Measurements from ENCODE around the gene IL26. TPM values are rescaled to one million over a fixed set of nuclear protein-coding genes. Genes with fewer than 3 reads are reported as not detected.

Gene IL26
- polyA plus RNA-seq, 1 donor (not counting 4 experiments of a cell fraction or from before 2014, with no cell fraction given): not detected

GRCh38 chr12:68162374-68162773, 63.2 kb downstream of the IL26 start:
- H3K4me2 ChIP-seq (ENCODE audit: control insufficient read depth, extremely low read depth, insufficient read depth, low read depth, low read length): peak overlapping the region; percentile 43
- H3K79me2 ChIP-seq (ENCODE audit: control insufficient read depth, insufficient read depth, low read length): no peaks in the 10 kb centered on the region
- H3K36me3 ChIP-seq (ENCODE audit: control insufficient read depth in 2 of 2, extremely low read depth in 1 of 2, insufficient read depth in 2 of 2, low read length in 2 of 2): no peaks in the 10 kb centered on the region
- DNase-seq (ENCODE audit: low read depth, low spot score) (peak; percentile 35), FAIRE-seq (peak; percentile 75)
- no peak overlapping the region for H3K4me3 ChIP-seq (ENCODE audit: control insufficient read depth in 2 of 3, extremely low read depth in 1 of 3, insufficient read depth in 2 of 3, low read depth in 1 of 3, low read length in 3 of 3)
- no peak for TF ChIP-seq EZH2 (IDR thresholded peaks at IDR 0.05; ENCODE audit: low read length)
- no peak for TF ChIP-seq CTCF (optimal IDR thresholded peaks at IDR 0.05 in 1 of 3, IDR thresholded peaks at IDR 0.05 in 1 of 3, conservative IDR thresholded peaks at IDR 0.05 in 1 of 3; ENCODE audit: extremely low read depth in 1 of 3, insufficient read depth in 2 of 3, low read length in 3 of 3)
- peaks cover 7% of the 10 kb centered on the region for H3K4me1 ChIP-seq (ENCODE audit: control insufficient read depth, extremely low read depth, insufficient read depth, low read length)
- no peak overlapping the region for H3K9ac ChIP-seq (ENCODE audit: control insufficient read depth, extremely low read depth, insufficient read depth, low read length)
- no peaks in the 10 kb centered on the region for H3K27me3 ChIP-seq (ENCODE audit: control insufficient read depth, extremely low read depth, insufficient read depth, low read length)
- no peaks in the 10 kb centered on the region for H3K9me1 ChIP-seq (ENCODE audit: control insufficient read depth, extremely low read depth, insufficient read depth, low read length)
- H4K20me1 ChIP-seq (ENCODE audit: control insufficient read depth, extremely low read depth, insufficient read depth, low read length): no peaks in the 10 kb centered on the region
- no peaks in the 10 kb centered on the region for H3K9me3 ChIP-seq (ENCODE audit: control insufficient read depth, low read depth, low read length)
- dilution Hi-C loops (cut with MboI; ENCODE audit: extremely low pct_ligation_motif_present, low sequenced_read_pairs): no loop called here
- H3K27ac ChIP-seq (ENCODE audit: control insufficient read depth, insufficient read depth, low read length): no peak overlapping the region
- no peak overlapping the region for H2AFZ ChIP-seq (ENCODE audit: control insufficient read depth, low read length)

DNA sequence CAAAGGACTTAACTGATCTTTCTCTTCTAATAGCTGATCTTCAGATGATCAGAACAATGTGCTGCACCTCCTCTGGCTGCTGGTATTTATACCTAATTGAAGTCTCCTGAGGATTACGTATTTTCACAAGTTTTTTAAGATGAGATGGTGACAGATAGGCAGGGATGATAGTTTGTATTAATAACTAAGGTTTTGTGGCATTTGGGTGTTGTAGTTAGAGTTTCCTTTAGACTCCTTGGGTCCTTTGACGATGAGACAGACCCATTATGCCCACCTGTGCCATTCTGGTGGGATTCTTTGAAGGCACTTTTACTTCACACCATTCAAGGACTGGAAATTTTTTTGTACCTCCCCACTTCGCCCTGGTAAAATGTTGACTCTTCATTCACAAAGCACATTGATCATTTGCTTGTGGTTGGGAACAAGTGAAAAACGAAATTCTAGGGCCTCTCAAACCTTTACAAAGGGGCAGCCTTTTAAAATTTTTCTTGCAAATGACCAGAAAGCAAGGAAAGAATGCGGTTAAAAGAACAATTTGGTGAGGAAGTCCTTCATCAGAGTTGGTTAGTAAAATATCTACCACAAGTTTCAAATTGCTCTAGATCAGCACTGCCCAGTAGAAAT, 65.8 kb downstream of the IL26 start, which contains the start of gene IFNG:
Gene IFNG, minus strand, starts transcription at position 60 of the 624 bp plus-strand sequence. CDS start 125 bp downstream, outside the sequence.
- H3K9ac ChIP-seq (ENCODE audit: control insufficient read depth, extremely low read depth, insufficient read depth, low read length): no peak within 1 kb of the TSS
- H3K27me3 ChIP-seq (ENCODE audit: control insufficient read depth, extremely low read depth, insufficient read depth, low read length): no peaks in the 10 kb centered on the region
- H3K79me2 ChIP-seq (ENCODE audit: control insufficient read depth, insufficient read depth, low read length): no peaks in the 10 kb centered on the region
- H3K9me3 ChIP-seq (ENCODE audit: control insufficient read depth, low read depth, low read length): no peaks in the 10 kb centered on the region
- H2AFZ ChIP-seq (ENCODE audit: control insufficient read depth, low read length): no peak within 1 kb of the TSS
- dilution Hi-C loops (cut with MboI; ENCODE audit: extremely low pct_ligation_motif_present, low sequenced_read_pairs): no loop called here
- H3K9me1 ChIP-seq (ENCODE audit: control insufficient read depth, extremely low read depth, insufficient read depth, low read length): no peaks in the 10 kb centered on the region
- no peak within 1 kb of the TSS for H3K4me2 ChIP-seq (ENCODE audit: control insufficient read depth, extremely low read depth, insufficient read depth, low read depth, low read length)
- H3K4me1 ChIP-seq (ENCODE audit: control insufficient read depth, extremely low read depth, insufficient read depth, low read length): peaks cover 7% of the 10 kb centered on the region
- H4K20me1 ChIP-seq (ENCODE audit: control insufficient read depth, extremely low read depth, insufficient read depth, low read length): no peaks in the 10 kb centered on the region
- no peak within 1 kb of the TSS for H3K4me3 ChIP-seq (ENCODE audit: control insufficient read depth in 2 of 3, extremely low read depth in 1 of 3, insufficient read depth in 2 of 3, low read depth in 1 of 3, low read length in 3 of 3)
- no peak within 1 kb of the TSS for H3K27ac ChIP-seq (ENCODE audit: control insufficient read depth, insufficient read depth, low read length)
- DNase-seq (ENCODE audit: low read depth, low spot score): no peak
- TF ChIP-seq CTCF (optimal IDR thresholded peaks at IDR 0.05 in 1 of 3, IDR thresholded peaks at IDR 0.05 in 1 of 3, conservative IDR thresholded peaks at IDR 0.05 in 1 of 3; ENCODE audit: extremely low read depth in 1 of 3, insufficient read depth in 2 of 3, low read length in 3 of 3): no peak
- no peak for TF ChIP-seq EZH2 (IDR thresholded peaks at IDR 0.05; ENCODE audit: low read length)
- FAIRE-seq: no peak
- H3K36me3 ChIP-seq (ENCODE audit: control insufficient read depth in 2 of 2, extremely low read depth in 1 of 2, insufficient read depth in 2 of 2, low read length in 2 of 2): no peaks in the 10 kb centered on the region
